SK-N-SH (cell line): ENCODE data around the gene SGSM2. TPM values are rescaled to one million over a fixed set of nuclear protein-coding genes. Genes with fewer than 3 reads are reported as not detected.

Source experiments
- CTCF ChIA-PET: fragments of 300-600, 350-600 bp; formaldehyde crosslinking; extraction: SDS; loops from one replicate; lab custom pipeline; 2021; lab: Yijun Ruan, JAX
- POLR2A ChIA-PET: fragments of 350-600 bp; sonication (Branson Sonifier 250); formaldehyde crosslinking; extraction: SDS; loops from one replicate; lab custom pipeline; 2020; ENCODE audit warnings: antibody characterized with exemption, inconsistent platforms; lab: Yijun Ruan, JAX
- DNase-seq: peaks from one replicate; pipeline ENCODE4 v3.0.0; 2012
- H2AFZ ChIP-seq: fragments of 200-600 bp; sonication (generic); 2 replicates; pipeline ENCODE4 v1.8.1; 2016; ENCODE audit warnings: antibody characterized with exemption, mild to moderate bottlenecking, low read depth
- H3F3A ChIP-seq: fragments of 200-600 bp; sonication (generic); replicated peaks from 2 replicates; pipeline ENCODE3; 2016; ENCODE audit warnings: antibody characterized with exemption, mild to moderate bottlenecking; ENCODE audit not compliant: insufficient read depth
- H3K27ac ChIP-seq, 2 experiments: fragments of 200-500 bp in 1 of 2; fragments of 200-600 bp in 1 of 2; sonication (Bioruptor generic) in 1 of 2; sonication (generic), shearing (Covaris generic) in 1 of 2; 2 replicates each; pipeline versions ENCODE4 v1.5.1 to v1.6.1; 2014 to 2016; ENCODE audit warnings: low read depth in 2 of 2, inconsistent platforms in 1 of 2, low read length in 1 of 2, mild to moderate bottlenecking in 1 of 2, mixed read lengths in 1 of 2
- H3K27me3 ChIP-seq: fragments of 200-600 bp; sonication (generic), shearing (Covaris generic); 2 replicates; pipeline ENCODE4 v1.6.1; 2016; ENCODE audit warnings: mixed run types; ENCODE audit not compliant: insufficient read depth
- H3K36me3 ChIP-seq, 2 experiments: fragments of 200-500 bp in 1 of 2; fragments of 200-600 bp in 1 of 2; sonication (Bioruptor generic) in 1 of 2; sonication (generic) in 1 of 2; replicated peaks in 1 of 2; 2 replicates each; pipeline versions ENCODE3 to v1.5.1; 2014 to 2016; ENCODE audit warnings: low read length in 1 of 2, mild to moderate bottlenecking in 1 of 2; ENCODE audit not compliant: insufficient read depth in 2 of 2, control insufficient read depth in 1 of 2
- H3K4me1 ChIP-seq, 2 experiments: fragments of 200-500 bp in 1 of 2; fragments of 200-600 bp in 1 of 2; sonication (Bioruptor generic) in 1 of 2; sonication (generic), shearing (Covaris generic) in 1 of 2; 2 replicates each; pipeline versions ENCODE4 v1.5.1 to v1.6.1; 2014 to 2016; ENCODE audit warnings: low read depth in 1 of 2, low read length in 1 of 2, mixed run types in 1 of 2; ENCODE audit not compliant: insufficient read depth in 2 of 2, control insufficient read depth in 1 of 2
- H3K4me2 ChIP-seq: fragments of 200-600 bp; sonication (generic), shearing (Covaris generic); 2 replicates; pipeline ENCODE4 v1.6.1; 2017; ENCODE audit warnings: mixed run types
- H3K4me3 ChIP-seq, 2 experiments: fragments of 200-500 bp in 1 of 2; fragments of 200-600 bp in 1 of 2; sonication (Bioruptor generic) in 1 of 2; sonication (generic), shearing (Covaris generic) in 1 of 2; 2 replicates each; pipeline versions ENCODE4 v1.5.1 to v1.8.1; 2014 to 2016; ENCODE audit warnings: low read depth in 2 of 2, inconsistent platforms in 1 of 2, low read length in 1 of 2, mild to moderate bottlenecking in 1 of 2, mixed read lengths in 1 of 2, moderate library complexity in 1 of 2
- H3K79me2 ChIP-seq: fragments of 200-600 bp; sonication (generic); 2 replicates; pipeline ENCODE4 v1.8.1; 2017; ENCODE audit warnings: mild to moderate bottlenecking; ENCODE audit not compliant: insufficient read depth
- H3K9ac ChIP-seq: fragments of 200-600 bp; sonication (generic); 2 replicates; pipeline ENCODE4 v1.6.1; 2017; ENCODE audit warnings: mixed run types
- H3K9me2 ChIP-seq: fragments of 200-600 bp; sonication (generic); 2 replicates; pipeline ENCODE4 v1.6.1; 2017; ENCODE audit warnings: mixed run types
- H3K9me3 ChIP-seq: fragments of 200-600 bp; sonication (generic); 2 replicates; pipeline ENCODE4 v1.6.1; 2017; ENCODE audit warnings: mixed run types, mild to moderate bottlenecking, moderate library complexity
- H4K20me1 ChIP-seq: fragments of 200-600 bp; sonication (generic); 2 replicates; pipeline ENCODE4 v1.6.1; 2017; ENCODE audit warnings: mild to moderate bottlenecking, mixed run types; ENCODE audit not compliant: insufficient read depth
- CHD2 ChIP-seq: fragments of 150-350 bp; IDR thresholded peaks from 2 replicates; pipeline ENCODE4 v1.6.1; 2018; ENCODE audit warnings: low read length; ENCODE audit not compliant: partially characterized antibody
- ELF1 ChIP-seq: IDR thresholded peaks from 2 replicates; pipeline ENCODE4 v1.4.0; 2012
- EP300 ChIP-seq, 2 experiments: IDR thresholded peaks; 2 replicates each; pipeline versions ENCODE4 v1.4.0 to v1.6.1; 2012; ENCODE audit warnings: borderline replicate concordance in 1 of 2, low read depth in 1 of 2, low read length in 1 of 2
- EZH2phosphoT487 ChIP-seq: fragments of 200-600 bp; sonication (generic); IDR thresholded peaks from 2 replicates; pipeline ENCODE4 v1.6.1; 2017; ENCODE audit warnings: low read depth, mixed run types, mild to moderate bottlenecking, antibody characterized with exemption, moderate library complexity, borderline replicate concordance
- GABPA ChIP-seq: IDR thresholded peaks from 2 replicates; pipeline ENCODE4 v1.4.0; 2012; ENCODE audit warnings: low read depth, mild to moderate bottlenecking
- GATA2 ChIP-seq: sonication (generic); formaldehyde crosslinking; IDR thresholded peaks from 2 replicates; pipeline ENCODE4 v1.5.0; 2020; ENCODE audit warnings: mild to moderate bottlenecking, missing genetic modification reagents
- IRF3 ChIP-seq: fragments of 150-350 bp; IDR thresholded peaks from 2 replicates; pipeline ENCODE4 v1.6.1; 2016; ENCODE audit warnings: mild to moderate bottlenecking, low read depth, low read length
- JUND ChIP-seq: IDR thresholded peaks from 2 replicates; pipeline ENCODE4 v1.4.0; 2012
- MEF2A ChIP-seq: IDR thresholded peaks from 2 replicates; pipeline ENCODE4 v1.4.0; 2012; ENCODE audit warnings: low read depth, borderline replicate concordance
- PBX3 ChIP-seq: IDR thresholded peaks from 2 replicates; pipeline ENCODE4; 2012
- POLR2AphosphoS5 ChIP-seq: IDR thresholded peaks from 2 replicates; pipeline ENCODE4 v1.6.1; 2012; ENCODE audit warnings: low read depth, low read length
- RAD21 ChIP-seq: IDR thresholded peaks from 2 replicates; pipeline ENCODE4 v1.6.1; 2012; ENCODE audit warnings: mild to moderate bottlenecking, low read length
- RFX5 ChIP-seq: IDR thresholded peaks from 2 replicates; pipeline ENCODE4 v1.6.1; 2012; ENCODE audit warnings: mild to moderate bottlenecking, improper control_type of control experiment, low read length
- SIN3A ChIP-seq: IDR thresholded peaks from 2 replicates; pipeline ENCODE4 v1.6.1; 2012; ENCODE audit warnings: low read depth, mild to moderate bottlenecking, low read length, moderate library complexity, borderline replicate concordance
- SMC3 ChIP-seq: IDR thresholded peaks from 2 replicates; pipeline ENCODE4 v1.6.1; 2012; ENCODE audit warnings: low read depth, low read length, improper control_type of control experiment
- TAF1 ChIP-seq: IDR thresholded peaks from 2 replicates; pipeline ENCODE4 v1.6.1; 2012; ENCODE audit warnings: low read depth, mild to moderate bottlenecking, low read length, moderate library complexity, borderline replicate concordance
- TCF12 ChIP-seq: IDR thresholded peaks from 2 replicates; pipeline ENCODE4 v1.4.0; 2012
- ZBTB33 ChIP-seq: IDR thresholded peaks from 2 replicates; pipeline ENCODE4 v1.4.0; 2012; ENCODE audit warnings: low read depth, borderline replicate concordance
- WGBS: methylation state at CpG from one replicate; pipeline ENCODE4 v1.1.6; 2017; ENCODE audit warnings: low lambda C conversion rate; 5-methylcytosine and 5-hydroxymethylcytosine counted together
- polyA plus RNA-seq, 3 experiments: library from polyadenylated mRNA; depleted of rRNA; stranded (reverse); fragments of >200 nt; gene quantifications; 2 replicates each; pipeline ENCODE4 v1.2.3, GENCODE V29; 2012
- TF ChIP-seq, protein P1 (sequence below): IDR thresholded peaks from 2 replicates; pipeline ENCODE4 v1.4.0; 2012; ENCODE audit warnings: low read depth, borderline replicate concordance

Gene SGSM2
- polyA plus RNA-seq, 1 of the 3 experiments (the other 2 are of a cell fraction): 85.9 TPM

- WGBS: 93% methylated on average over 3 of the region's 3 CpGs
- Histone ChIP-seq H2AFZ (no peak overlapping the region), H4K20me1 (no peaks in the 10 kb centered on the region), H3K4me1 (no peaks in the 10 kb centered on the region), H3K9me3 (no peaks in the 10 kb centered on the region), H3K4me3 (no peak overlapping the region), H3K79me2 (peaks cover 15% of the 10 kb centered on the region), H3K4me2 (no peak overlapping the region), H3K27me3 (no peaks in the 10 kb centered on the region), H3K27ac (no peak overlapping the region), H3K9ac (no peak overlapping the region), H3F3A (peaks cover 15% of the 10 kb centered on the region), H3K36me3 (peaks cover 6 to 12% of the 10 kb centered on the region in 2 experiments), H3K9me2 (no peaks in the 10 kb centered on the region)
- ChIA-PET POLR2A (interaction anchor here (0.9 kb wide), 1 partner anchor 17 kb away, joined by 5 read pairs; no protein-coding TSS in a partner anchor), CTCF (interaction anchor here (0.6 to 1.4 kb wide), 4 partner anchors 10 to 64 kb away, joined by 3 to 4 read pairs (median 3); no protein-coding TSS in a partner anchor)
- TF ChIP-seq EZH2phosphoT487 (no peak), EP300 (IDR thresholded peaks at IDR 0.05; ENCODE audit: borderline replicate concordance in 1 of 2, low read depth in 1 of 2, low read length in 1 of 2) (no peak), ELF1 (no peak), GABPA (no peak), CHD2 (no peak), IRF3 (no peak), TAF1 (no peak), GATA2 (no peak), MEF2A (no peak), RAD21 (no peak), TCF12 (no peak), ZBTB33 (no peak), SIN3A (no peak)
- DNase-seq: no peak
Measured at GRCh38 chr17:2317796-2318195, 19.5 kb upstream of the SGSM2 start.

GRCh38 chr17:2319051-2319450 lies 18.2 kb upstream of the SGSM2 start:
- peaks cover 15% of the 10 kb centered on the region for H3F3A ChIP-seq
- POLR2A ChIA-PET: interaction anchor here (0.9 kb wide), 2 partner anchors 10 to 13 kb away, joined by 3 read pairs; no protein-coding TSS in a partner anchor

More at GRCh38 chr17:2319051-2319450, 18.2 kb upstream of the SGSM2 start:
- no peak overlapping the region for H3K4me3 ChIP-seq
- TF ChIP-seq, protein P1, sequence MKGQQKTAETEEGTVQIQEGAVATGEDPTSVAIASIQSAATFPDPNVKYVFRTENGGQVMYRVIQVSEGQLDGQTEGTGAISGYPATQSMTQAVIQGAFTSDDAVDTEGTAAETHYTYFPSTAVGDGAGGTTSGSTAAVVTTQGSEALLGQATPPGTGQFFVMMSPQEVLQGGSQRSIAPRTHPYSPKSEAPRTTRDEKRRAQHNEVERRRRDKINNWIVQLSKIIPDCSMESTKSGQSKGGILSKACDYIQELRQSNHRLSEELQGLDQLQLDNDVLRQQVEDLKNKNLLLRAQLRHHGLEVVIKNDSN: no peak
- TF ChIP-seq POLR2AphosphoS5 (no peak), JUND (no peak), CHD2 (no peak), SMC3 (no peak), PBX3 (no peak), RFX5 (no peak)
- TF ChIP-seq, all 33 proteins: peak for 0
- Histone ChIP-seq H3K4me2 (no peak overlapping the region), H3K4me1 (no peaks in the 10 kb centered on the region), H3K9ac (no peak overlapping the region), H3K27me3 (no peaks in the 10 kb centered on the region), H3K36me3 (peaks cover 19 to 23% of the 10 kb centered on the region in 2 experiments), H3K9me2 (no peaks in the 10 kb centered on the region), H2AFZ (no peak overlapping the region), H3K79me2 (peaks cover 2% of the 10 kb centered on the region; the same call in 1 of the 2 replicates), H4K20me1 (no peaks in the 10 kb centered on the region), H3K27ac (no peak overlapping the region), H3K9me3 (no peaks in the 10 kb centered on the region)
- DNase-seq: no peak
- CTCF ChIA-PET: interaction anchor here (0.7 kb wide), 1 partner anchor 240 kb away, joined by 4 read pairs; no protein-coding TSS in a partner anchor
